Measurements from ENCODE around the gene KDM8.

- no peak for TF ChIP-seq CTCF (IDR thresholded peaks at IDR 0.05; ENCODE audit: insufficient read depth, low read length, poor library complexity, severe bottlenecking)
- no peak for TF ChIP-seq EZH2phosphoT487 (conservative IDR thresholded peaks at IDR 0.05; ENCODE audit: low read length)
Observed at GRCh38 chr16:27238016-27238587, 34.8 kb downstream of the KDM8 start.
